Inflammatory macrophage (primary cell): ENCODE results near the gene WDR18.
"Not testable (repeated sequence)": the region's sequence is repeated elsewhere in the genome, so short reads cannot be mapped to it uniquely, and the experiment has no call there.

ENCODE experiments used
- DNase-seq, 2 donors: peaks; one replicate each; pipeline ENCODE4 v3.0.0-alpha.2; 2020 to 2022

Gene WDR18

GRCh38 chr19:950352-951066 lies 33.6 kb upstream of the WDR18 start:
- DNase-seq, result no peak

GRCh38 chr19:952049-952679 lies 32.0 kb upstream of the WDR18 start:
- no peak for DNase-seq

- no peak for DNase-seq
Measured at GRCh38 chr19:952680-953444, 31.3 kb upstream of the WDR18 start.

- DNase-seq, result no peak
Measured at GRCh38 chr19:953445-954271, 30.5 kb upstream of the WDR18 start.

- DNase-seq, result no peak
Measured at GRCh38 chr19:954272-954671, 29.9 kb upstream of the WDR18 start.

GRCh38 chr19:954672-955494 lies 29.3 kb upstream of the WDR18 start:
- peak in 1 of 2 donors; percentile 37 for DNase-seq

GRCh38 chr19:955803-956765 lies 28.1 kb upstream of the WDR18 start:
- DNase-seq, result no peak

GRCh38 chr19:956766-957440 lies 27.2 kb upstream of the WDR18 start:
- DNase-seq, result no peak

GRCh38 chr19:957578-957977 lies 26.6 kb upstream of the WDR18 start:
- DNase-seq, result not testable (repeated sequence)

GRCh38 chr19:958967-959855 lies 24.9 kb upstream of the WDR18 start:
- DNase-seq, result peak in 1 of 2 donors; percentile 70

- DNase-seq, result no peak
Measured at GRCh38 chr19:960020-960419, 24.1 kb upstream of the WDR18 start.

- DNase-seq, result no peak
Measured at GRCh38 chr19:960601-960938, 23.6 kb upstream of the WDR18 start.

GRCh38 chr19:961866-962620 lies 22.1 kb upstream of the WDR18 start:
- peak; percentile 48 to 75 for DNase-seq

- DNase-seq, result no peak
Measured at GRCh38 chr19:962683-963400, 21.3 kb upstream of the WDR18 start.

GRCh38 chr19:963486-963951 lies 20.6 kb upstream of the WDR18 start:
- no peak for DNase-seq

GRCh38 chr19:964116-964520 lies 20.0 kb upstream of the WDR18 start:
- DNase-seq, result no peak
